Lower leg skin (tissue), 4 donors: ENCODE results near the gene CDC42BPG. TPM values are rescaled to one million over a fixed set of nuclear protein-coding genes. Genes with fewer than 3 reads are reported as not detected.

Source experiments
- DNase-seq, 2 donors: peaks; one replicate each; pipeline ENCODE4 v3.0.0-alpha.2; 2019; ENCODE audit warnings: low spot score in 2 of 2
- H3K4me3 ChIP-seq: fragments of 200-600 bp; sonication (generic); 2 replicates; pipeline ENCODE4 v1.5.1; 2017; ENCODE audit warnings: mild to moderate bottlenecking, low read depth; ENCODE audit not compliant: poor library complexity, severe bottlenecking
- CTCF ChIP-seq, 3 donors: fragments of 450-650 bp; IDR thresholded peaks; one replicate each; pipeline ENCODE4 v1.5.1; 2016; ENCODE audit warnings: antibody characterized with exemption in 3 of 3, mild to moderate bottlenecking in 3 of 3, moderate library complexity in 2 of 3
- POLR2A ChIP-seq, 2 donors: fragments of 450-650 bp; IDR thresholded peaks; one replicate each; pipeline ENCODE4 v1.6.1; 2016 to 2017; ENCODE audit warnings: antibody characterized with exemption in 2 of 2, mild to moderate bottlenecking in 1 of 2, moderate library complexity in 1 of 2
- WGBS, 2 donors: methylation state at CpG; one replicate each; pipeline ENCODE4 v1.1.5; 2018; 5-methylcytosine and 5-hydroxymethylcytosine counted together
- intact Hi-C: fragments of 100-400 bp; cut with DNase I; formaldehyde crosslinking; loops from one replicate; pipeline ENCODE4 v1.15.0; 2023; ENCODE audit warnings: low total_unique reads
- total RNA-seq, 4 donors: library from RNA; depleted of rRNA; stranded (reverse); fragments of >200 nt; gene quantifications; one replicate each; pipeline ENCODE4 v1.1.0, GENCODE V29; 2016

Gene CDC42BPG
- 10 to 100 TPM; 40.3 to 81.3 (median 50.1) TPM for total RNA-seq

- DNase-seq = no peak
- intact Hi-C loops = loop anchor here (5.0 kb wide), 2 partner anchors 48 to 268 kb away; partner anchors contain the start of gene TM7SF2
- WGBS, 2 donors = 1% methylated on average over 34 to 76 of the region's 96 CpGs
- TF ChIP-seq POLR2A (IDR thresholded peaks at IDR 0.05) = no peak
- TF ChIP-seq CTCF (IDR thresholded peaks at IDR 0.05) = no peak
- peak within 1 kb of the TSS; percentile 12 for H3K4me3 ChIP-seq
Observed at GRCh38 chr11:64844330-64845128, at the start of gene CDC42BPG. CDC42BPG (minus strand) TSS chr11:64844653; CDS start chr11:64844569, 84 bp downstream.

- intact Hi-C loops = loop anchor here (5.0 kb wide), 1 partner anchor 46 kb away; no protein-coding TSS in a partner anchor
- TF ChIP-seq POLR2A (IDR thresholded peaks at IDR 0.05) = no peak
- TF ChIP-seq CTCF (IDR thresholded peaks at IDR 0.05) = no peak
- no peak overlapping the region for H3K4me3 ChIP-seq
- no peak for DNase-seq
- 70 to 75% methylated on average over 20 to 25 of the region's 25 CpGs for WGBS, 2 donors
Observed at GRCh38 chr11:64893194-64894069, 49.0 kb upstream of the CDC42BPG start.

- intact Hi-C loops = loop anchor here (5.0 kb wide), 1 partner anchor 46 kb away; no protein-coding TSS in a partner anchor
- no peak for DNase-seq
- H3K4me3 ChIP-seq = no peak overlapping the region
- WGBS, 2 donors = 90 to 91% methylated on average over 6 to 10 of the region's 10 CpGs
- TF ChIP-seq CTCF (IDR thresholded peaks at IDR 0.05) (no peak), POLR2A (IDR thresholded peaks at IDR 0.05) (no peak)
Observed at GRCh38 chr11:64892838-64893193, 48.4 kb upstream of the CDC42BPG start.

GRCh38 chr11:64892411-64892831 is 48.0 kb upstream of the CDC42BPG start:
- no peak for DNase-seq
- WGBS, 2 donors = 83% methylated on average over 9 to 11 of the region's 11 CpGs
- H3K4me3 ChIP-seq = no peak overlapping the region
- TF ChIP-seq POLR2A (IDR thresholded peaks at IDR 0.05) (no peak), CTCF (IDR thresholded peaks at IDR 0.05) (no peak)
- intact Hi-C loops = loop anchor here (5.0 kb wide), 1 partner anchor 45 kb away; no protein-coding TSS in a partner anchor

- no peak overlapping the region for H3K4me3 ChIP-seq
- no peak for DNase-seq
- TF ChIP-seq CTCF (IDR thresholded peaks at IDR 0.05) (no peak), POLR2A (IDR thresholded peaks at IDR 0.05) (no peak)
- intact Hi-C loops = loop anchor here (5.0 kb wide), 1 partner anchor 45 kb away; no protein-coding TSS in a partner anchor
- 77 to 80% methylated on average over 5 of the region's 5 CpGs for WGBS, 2 donors
Observed at GRCh38 chr11:64891880-64892279, 47.4 kb upstream of the CDC42BPG start.
